Liver (tissue), 9 donors: ENCODE data around the gene USP35. TPM values are rescaled to one million over a fixed set of nuclear protein-coding genes. Genes with fewer than 3 reads are reported as not detected.
A peak's percentile ranks its signal among the peaks of the same experiment; 100 is the strongest.

Experiments used
- DNase-seq: peaks from one replicate; pipeline ENCODE4 v3.0.0-alpha.2; 2017; ENCODE audit warnings: low spot score
- H3K27ac ChIP-seq, 2 donors: one replicate each; pipeline ENCODE4 v1.7.0; 2013; ENCODE audit warnings: inconsistent platforms in 2 of 2, low read length in 2 of 2, control low read depth in 1 of 2, low read depth in 1 of 2, mild to moderate bottlenecking in 1 of 2
- H3K27me3 ChIP-seq, 4 donors: one replicate each; pipeline versions ENCODE4 v1.6.1 to v1.7.0; 2013; ENCODE audit warnings: low read length in 3 of 4, inconsistent platforms in 1 of 4, mild to moderate bottlenecking in 1 of 4, moderate library complexity in 1 of 4; ENCODE audit not compliant: control insufficient read depth in 4 of 4, insufficient read depth in 4 of 4
- H3K36me3 ChIP-seq, 4 donors: one replicate each; pipeline versions ENCODE4 v1.6.1 to v1.7.0; 2013; ENCODE audit warnings: low read length in 3 of 4, mild to moderate bottlenecking in 3 of 4, low read depth in 1 of 4, moderate library complexity in 1 of 4; ENCODE audit not compliant: control insufficient read depth in 4 of 4, insufficient read depth in 3 of 4
- H3K4me1 ChIP-seq, 4 donors: one replicate each; pipeline versions ENCODE4 v1.6.1 to v1.7.0; 2013; ENCODE audit warnings: low read length in 3 of 4, mild to moderate bottlenecking in 3 of 4, moderate library complexity in 1 of 4; ENCODE audit not compliant: control insufficient read depth in 4 of 4, insufficient read depth in 4 of 4
- H3K4me3 ChIP-seq, 3 donors: one replicate each; pipeline versions ENCODE4 v1.6.1 to v1.7.0; 2013; ENCODE audit warnings: low read length in 3 of 3, control low read depth in 1 of 3, low read depth in 1 of 3, mild to moderate bottlenecking in 1 of 3
- H3K9ac ChIP-seq, 2 donors: one replicate each; pipeline ENCODE4 v1.7.0; 2013; ENCODE audit warnings: low read length in 2 of 2, mild to moderate bottlenecking in 2 of 2, moderate library complexity in 2 of 2, control low read depth in 1 of 2, low read depth in 1 of 2
- H3K9me3 ChIP-seq, 4 donors: one replicate each; pipeline versions ENCODE4 v1.6.1 to v1.7.0; 2013; ENCODE audit warnings: low read length in 3 of 4; ENCODE audit not compliant: control insufficient read depth in 4 of 4
- ATF3 ChIP-seq: IDR thresholded peaks from 2 replicates; pipeline ENCODE4 v1.6.1; 2016; ENCODE audit warnings: antibody characterized with exemption
- CTCF ChIP-seq: fragments of 150-350 bp; IDR thresholded peaks from 2 replicates; pipeline ENCODE4 v1.5.1; 2017; ENCODE audit warnings: improper control_type of control experiment, low read depth, low read length; ENCODE audit not compliant: missing input control
- EGR1 ChIP-seq, 2 donors: IDR thresholded peaks; 2 replicates each; pipeline ENCODE4 v1.6.1; 2016 to 2018; ENCODE audit warnings: antibody characterized with exemption in 2 of 2, low read depth in 2 of 2
- FOXA1 ChIP-seq: IDR thresholded peaks from 2 replicates; pipeline ENCODE4 v1.6.1; 2016; ENCODE audit warnings: antibody characterized with exemption
- FOXA2 ChIP-seq: IDR thresholded peaks from 2 replicates; pipeline ENCODE4 v1.6.1; 2016; ENCODE audit warnings: antibody characterized with exemption
- GABPA ChIP-seq, 2 donors: IDR thresholded peaks in 1 of 2; conservative IDR thresholded peaks in 1 of 2; 2 replicates each; pipeline ENCODE4 v1.6.1; 2016; ENCODE audit warnings: antibody characterized with exemption in 2 of 2, mild to moderate bottlenecking in 1 of 2, moderate library complexity in 1 of 2
- HNF4A ChIP-seq, 2 donors: conservative IDR thresholded peaks; 2 replicates each; pipeline ENCODE4 v1.6.1; 2016; ENCODE audit warnings: antibody characterized with exemption in 2 of 2, mild to moderate bottlenecking in 2 of 2
- JUND ChIP-seq, 2 donors: IDR thresholded peaks; 2 replicates each; pipeline ENCODE4 v1.6.1; 2016; ENCODE audit warnings: antibody characterized with exemption in 2 of 2
- MAX ChIP-seq: IDR thresholded peaks from 2 replicates; pipeline ENCODE4 v1.6.1; 2016; ENCODE audit warnings: antibody characterized with exemption
- NR2F2 ChIP-seq: IDR thresholded peaks from 2 replicates; pipeline ENCODE4 v1.6.1; 2016; ENCODE audit warnings: antibody characterized with exemption
- RAD21 ChIP-seq, 2 donors: IDR thresholded peaks; 2 replicates each; pipeline ENCODE4 v1.6.1; 2016; ENCODE audit warnings: antibody characterized with exemption in 2 of 2, mild to moderate bottlenecking in 2 of 2
- REST ChIP-seq: IDR thresholded peaks from 2 replicates; pipeline ENCODE4 v1.6.1; 2016; ENCODE audit warnings: antibody characterized with exemption, mild to moderate bottlenecking
- RXRA ChIP-seq, 2 donors: IDR thresholded peaks; 2 replicates each; pipeline ENCODE4 v1.6.1; 2017 to 2018; ENCODE audit warnings: antibody characterized with exemption in 2 of 2, mild to moderate bottlenecking in 1 of 2
- SP1 ChIP-seq: IDR thresholded peaks from 2 replicates; pipeline ENCODE4 v1.6.1; 2018; ENCODE audit warnings: antibody characterized with exemption, mild to moderate bottlenecking
- TAF1 ChIP-seq: conservative IDR thresholded peaks from 2 replicates; pipeline ENCODE4 v1.6.1; 2016; ENCODE audit warnings: antibody characterized with exemption, mild to moderate bottlenecking
- YY1 ChIP-seq: IDR thresholded peaks from 2 replicates; pipeline ENCODE4 v1.6.1; 2016; ENCODE audit warnings: antibody characterized with exemption, mild to moderate bottlenecking
- ZBTB33 ChIP-seq: IDR thresholded peaks from 2 replicates; pipeline ENCODE4 v1.6.1; 2016; ENCODE audit warnings: antibody characterized with exemption
- WGBS: extraction: QIAGEN DNeasy Blood & Tissue Kit; methylation state at CpG from one replicate; pipeline ENCODE4 v1.1.7; 2013; 5-methylcytosine and 5-hydroxymethylcytosine counted together
- polyA plus RNA-seq, 2 donors: library from polyadenylated mRNA; stranded (reverse) in 1 of 2; unstranded in 1 of 2; fragments of 200-250 nt in 1 of 2; fragments of >200 nt in 1 of 2; fragmentation: Nextera tagmentation in 1 of 2; extraction: Ambion mirVana in 1 of 2; gene quantifications; one replicate each; pipeline versions ENCODE4 v1.2.1 to v1.2.3, GENCODE V29; 2013 to 2015
- total RNA-seq, 2 donors: library from RNA; depleted of rRNA; stranded (reverse); fragments of >200 nt; gene quantifications; one replicate each; pipeline ENCODE4 v1.2.3, GENCODE V29; 2014
- donor health status: healthy.
- donor health status: healthy.
- donor health status: healthy.
- donor health status: healthy.
- donor health status: healthy.

USP35 gene
- total and polyA plus RNA-seq, 4 donors, result 2.3 to 11.0 (median 4.8) TPM

- Histone ChIP-seq H3K9ac (no peak overlapping the region), H3K36me3 (no peaks in the 10 kb centered on the region), H3K27me3 (no peaks in the 10 kb centered on the region), H3K9me3 (no peaks in the 10 kb centered on the region), H3K27ac (peak overlapping the region; percentile 57 to 78), H3K4me1 (peaks cover 36 to 83% (median 73%) of the 10 kb centered on the region in 4 donors), H3K4me3 (no peak overlapping the region)
- DNase-seq, result no peak
- 48% methylated on average over 6 of the region's 6 CpGs for WGBS
- TF ChIP-seq ZBTB33 (no peak), TAF1 (no peak), GABPA (IDR thresholded peaks at IDR 0.05 in 1 of 2, conservative IDR thresholded peaks at IDR 0.05 in 1 of 2) (no peak), ATF3 (no peak), CTCF (no peak), HNF4A (conservative IDR thresholded peaks at IDR 0.05) (no peak)
Measured at GRCh38 chr11:78158987-78159652, 29.6 kb upstream of the USP35 start.

GRCh38 chr11:78160557-78160956 is 28.2 kb upstream of the USP35 start:
- H3K4me3 ChIP-seq, result no peak overlapping the region
- H3K36me3 ChIP-seq, result no peaks in the 10 kb centered on the region
- WGBS, result 27% methylated on average over 1 of the region's 1 CpG
- peaks cover 31 to 74% (median 66%) of the 10 kb centered on the region in 4 donors for H3K4me1 ChIP-seq
- DNase-seq, result no peak
- peak overlapping the region; percentile 57 to 78 for H3K27ac ChIP-seq
- peak in 1 of 2 donors; percentile 70 for TF ChIP-seq JUND (IDR thresholded peaks at IDR 0.05)
- TF ChIP-seq RAD21 (IDR thresholded peaks at IDR 0.05), result peak; percentile 31 to 34
- TF ChIP-seq SP1, result peak; percentile 59
- TF ChIP-seq YY1, result peak; percentile 76
- no peak for TF ChIP-seq ATF3
- peak; percentile 69 to 83 for TF ChIP-seq HNF4A (conservative IDR thresholded peaks at IDR 0.05)
- TF ChIP-seq CTCF, result no peak
- TF ChIP-seq MAX, result peak; percentile 89
- peak; percentile 74 for TF ChIP-seq REST
- TF ChIP-seq TAF1, result no peak
- TF ChIP-seq FOXA2, result peak; percentile 80
- no peak for TF ChIP-seq NR2F2
- TF ChIP-seq FOXA1, result peak; percentile 80
- TF ChIP-seq EGR1 (IDR thresholded peaks at IDR 0.05; ENCODE audit: low read depth in 2 of 2), result peak in 1 of 2 donors; percentile 60
- peak; percentile 86 to 97 for TF ChIP-seq RXRA (IDR thresholded peaks at IDR 0.05)
- H3K9ac ChIP-seq, result no peak overlapping the region
- no peaks in the 10 kb centered on the region for H3K9me3 ChIP-seq
- H3K27me3 ChIP-seq, result no peaks in the 10 kb centered on the region
